HG02678 (cell line): ENCODE measurements around the gene KHK.

Source experiments
- ATAC-seq: cut with Tn5 transposase; IDR thresholded peaks from one replicate; pipeline ENCODE4 v1.9.1; 2021; ENCODE audit warnings: mild to moderate bottlenecking, moderate library complexity; ENCODE audit not compliant: unreplicated experiment

Gene KHK

GRCh38 chr2:27126252-27126710 lies 39.7 kb downstream of the KHK start:
- ATAC-seq, result no peak

- ATAC-seq, result no peak
Measured at GRCh38 chr2:27127883-27128667, 41.5 kb downstream of the KHK start.

- no peak for ATAC-seq
Measured at GRCh38 chr2:27128668-27129571, 42.3 kb downstream of the KHK start.

GRCh38 chr2:27130396-27130795 lies 43.8 kb downstream of the KHK start:
- no peak for ATAC-seq

GRCh38 chr2:27131429-27131828 lies 44.9 kb downstream of the KHK start:
- no peak for ATAC-seq

- ATAC-seq, result no peak
Measured at GRCh38 chr2:27133195-27133875, 46.8 kb downstream of the KHK start.

GRCh38 chr2:27133905-27134780 lies 47.6 kb downstream of the KHK start, which contains the start of gene PREB:
Gene PREB (minus strand): TSS chr2:27134636. CDS start chr2:27134421, 215 bp downstream.
- ATAC-seq, result peak; percentile 90

- ATAC-seq, result no peak
Measured at GRCh38 chr2:27134781-27135477, 48.4 kb downstream of the KHK start.

GRCh38 chr2:27135478-27135955 lies 48.9 kb downstream of the KHK start:
- no peak for ATAC-seq

- no peak for ATAC-seq
Measured at GRCh38 chr2:27136751-27137150, 50.2 kb downstream of the KHK start.

GRCh38 chr2:27137322-27137935 lies 50.9 kb downstream of the KHK start:
- no peak for ATAC-seq

- ATAC-seq, result no peak
Measured at GRCh38 chr2:27138111-27138510, 51.5 kb downstream of the KHK start.

- no peak for ATAC-seq
Measured at GRCh38 chr2:27139310-27139709, 52.7 kb downstream of the KHK start, which contains the start of gene PRR30. Gene PRR30 (minus strand): TSS chr2:27139410. CDS start chr2:27138329, 1,081 bp downstream.

GRCh38 chr2:27143285-27143684 lies 56.7 kb downstream of the KHK start:
- ATAC-seq, result no peak

GRCh38 chr2:27145682-27146081 lies 59.1 kb downstream of the KHK start:
- no peak for ATAC-seq

- no peak for ATAC-seq
Measured at GRCh38 chr2:27147935-27148334, 61.4 kb downstream of the KHK start.

GRCh38 chr2:27148801-27149439 lies 62.3 kb downstream of the KHK start, which contains the start of gene TCF23:
Gene TCF23 (plus strand): TSS chr2:27149004. CDS start chr2:27149134, 130 bp downstream.
- no peak for ATAC-seq
